GM12872 (cell line): ENCODE data around the gene PPM1H.
A peak's percentile ranks its signal among the peaks of the same experiment; 100 is the strongest.

Experiments
- TF ChIP-seq, protein P1 (sequence below): IDR thresholded peaks from 3 replicates; pipeline ENCODE4 v1.5.1; 2011; ENCODE audit warnings: low read depth, mild to moderate bottlenecking, low read length, moderate library complexity; ENCODE audit not compliant: insufficient read depth

Gene PPM1H

DNA sequence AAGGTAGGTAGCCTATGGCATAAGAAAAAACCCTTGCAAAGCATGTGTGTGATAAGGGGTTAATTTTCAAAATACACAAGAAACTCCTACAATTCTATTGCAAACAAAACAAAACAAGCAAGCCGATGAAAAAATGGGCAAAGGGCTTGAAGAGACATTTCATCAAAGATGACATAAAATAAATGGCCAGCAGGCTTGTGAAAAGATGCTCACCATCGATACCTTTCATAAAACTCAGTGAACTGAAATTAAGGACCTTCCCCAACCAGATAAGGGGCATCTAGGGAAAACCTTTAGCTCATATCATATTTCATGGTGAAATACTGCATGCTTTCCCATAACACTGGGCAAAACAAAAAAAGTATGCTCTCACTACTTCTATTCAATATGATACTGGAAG lies 131.2 kb downstream of the PPM1H start:
- TF ChIP-seq, protein P1, sequence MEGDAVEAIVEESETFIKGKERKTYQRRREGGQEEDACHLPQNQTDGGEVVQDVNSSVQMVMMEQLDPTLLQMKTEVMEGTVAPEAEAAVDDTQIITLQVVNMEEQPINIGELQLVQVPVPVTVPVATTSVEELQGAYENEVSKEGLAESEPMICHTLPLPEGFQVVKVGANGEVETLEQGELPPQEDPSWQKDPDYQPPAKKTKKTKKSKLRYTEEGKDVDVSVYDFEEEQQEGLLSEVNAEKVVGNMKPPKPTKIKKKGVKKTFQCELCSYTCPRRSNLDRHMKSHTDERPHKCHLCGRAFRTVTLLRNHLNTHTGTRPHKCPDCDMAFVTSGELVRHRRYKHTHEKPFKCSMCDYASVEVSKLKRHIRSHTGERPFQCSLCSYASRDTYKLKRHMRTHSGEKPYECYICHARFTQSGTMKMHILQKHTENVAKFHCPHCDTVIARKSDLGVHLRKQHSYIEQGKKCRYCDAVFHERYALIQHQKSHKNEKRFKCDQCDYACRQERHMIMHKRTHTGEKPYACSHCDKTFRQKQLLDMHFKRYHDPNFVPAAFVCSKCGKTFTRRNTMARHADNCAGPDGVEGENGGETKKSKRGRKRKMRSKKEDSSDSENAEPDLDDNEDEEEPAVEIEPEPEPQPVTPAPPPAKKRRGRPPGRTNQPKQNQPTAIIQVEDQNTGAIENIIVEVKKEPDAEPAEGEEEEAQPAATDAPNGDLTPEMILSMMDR = no peak

DNA sequence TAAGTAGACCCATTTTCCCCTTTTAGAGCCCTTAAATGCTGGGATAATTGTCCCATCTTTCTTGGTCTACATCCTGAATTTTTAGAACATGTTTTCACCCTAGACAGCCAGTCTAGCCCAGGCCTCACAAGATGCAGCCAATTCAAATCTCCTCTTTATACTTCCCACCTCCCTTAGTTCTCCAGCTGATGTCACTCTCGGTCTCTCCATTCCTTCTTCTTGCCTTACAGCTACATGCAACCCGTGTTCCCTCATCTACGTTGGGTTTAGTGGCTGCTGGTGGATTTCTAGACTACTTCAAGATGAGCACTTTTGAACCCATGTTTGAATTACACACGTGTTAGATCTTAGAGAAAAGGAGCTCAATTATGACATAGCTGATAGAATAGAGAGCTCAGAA lies 132.0 kb downstream of the PPM1H start:
- TF ChIP-seq, protein P1 = no peak

DNA sequence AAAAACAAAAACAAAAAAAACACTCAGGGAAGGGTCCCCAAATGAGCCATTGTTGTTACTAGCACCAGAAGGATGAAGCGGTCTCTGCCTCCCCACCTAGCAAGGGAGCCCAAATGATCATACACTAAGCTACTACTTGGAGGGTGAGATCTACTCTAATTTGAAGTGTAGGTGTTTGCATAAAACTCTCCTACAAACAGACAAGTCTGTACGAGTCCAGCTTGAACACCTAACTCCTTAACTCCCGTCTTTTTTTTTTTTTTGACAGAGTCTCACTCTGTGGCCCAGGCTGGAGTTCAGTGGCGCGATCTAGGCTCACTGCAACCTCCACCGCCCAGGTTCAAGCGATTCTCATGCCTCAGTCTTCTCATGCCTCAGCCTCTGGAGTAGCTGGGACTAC lies 132.6 kb downstream of the PPM1H start:
- TF ChIP-seq, protein P1 = no peak

DNA sequence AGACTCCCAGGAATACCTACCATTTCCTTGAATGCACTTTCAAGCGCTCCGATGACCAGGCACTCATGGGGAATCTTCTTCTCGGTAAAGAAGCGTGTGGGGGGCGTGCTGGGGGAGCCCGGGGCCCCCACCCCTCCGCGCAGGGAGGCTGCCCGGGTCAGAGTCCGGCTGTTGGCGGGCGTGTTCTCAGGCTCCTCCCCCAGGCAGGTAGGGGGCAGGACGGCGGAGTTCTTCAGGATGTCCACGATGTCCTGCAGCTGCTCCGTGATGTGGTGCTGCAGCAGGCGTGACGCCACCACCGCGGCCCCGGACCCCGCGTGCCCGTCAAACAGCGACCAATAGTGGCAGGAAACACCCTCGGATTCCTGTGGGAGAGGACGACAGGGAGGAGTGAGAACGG lies 133.2 kb downstream of the PPM1H start:
- TF ChIP-seq, protein P1 = no peak

DNA sequence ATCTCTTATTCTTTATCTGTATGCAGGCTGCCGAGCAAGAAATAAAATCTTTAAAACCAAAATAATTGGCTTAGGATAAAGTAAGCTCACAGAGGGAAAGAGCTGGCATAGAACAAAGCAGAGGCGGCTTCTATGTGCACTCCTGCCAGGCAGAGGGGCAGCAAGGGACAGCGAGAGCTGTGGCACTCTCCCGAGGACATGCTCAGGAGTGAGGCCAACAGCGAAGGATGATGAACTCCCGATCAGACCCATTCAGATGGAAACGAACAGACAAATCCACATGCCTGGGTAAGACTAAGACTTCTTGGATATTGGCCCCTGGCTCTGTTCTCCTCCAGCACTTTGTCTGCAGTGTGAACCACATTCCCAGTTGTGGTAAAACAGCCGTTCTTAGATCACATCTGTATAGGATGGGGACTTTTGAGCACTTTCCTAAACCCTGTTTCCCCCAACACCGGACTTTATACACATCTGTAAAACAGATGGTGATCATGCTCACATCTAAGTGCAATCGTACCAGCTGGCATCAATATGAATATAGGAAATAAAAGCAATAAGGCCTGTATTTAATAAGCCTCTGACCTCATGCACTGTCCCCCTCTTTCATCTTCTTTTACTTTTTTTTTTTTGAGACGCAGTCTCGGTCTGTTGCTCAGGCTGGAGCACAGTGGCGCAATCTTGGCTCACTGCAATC lies 134.1 kb downstream of the PPM1H start:
- TF ChIP-seq, protein P1 = no peak

DNA sequence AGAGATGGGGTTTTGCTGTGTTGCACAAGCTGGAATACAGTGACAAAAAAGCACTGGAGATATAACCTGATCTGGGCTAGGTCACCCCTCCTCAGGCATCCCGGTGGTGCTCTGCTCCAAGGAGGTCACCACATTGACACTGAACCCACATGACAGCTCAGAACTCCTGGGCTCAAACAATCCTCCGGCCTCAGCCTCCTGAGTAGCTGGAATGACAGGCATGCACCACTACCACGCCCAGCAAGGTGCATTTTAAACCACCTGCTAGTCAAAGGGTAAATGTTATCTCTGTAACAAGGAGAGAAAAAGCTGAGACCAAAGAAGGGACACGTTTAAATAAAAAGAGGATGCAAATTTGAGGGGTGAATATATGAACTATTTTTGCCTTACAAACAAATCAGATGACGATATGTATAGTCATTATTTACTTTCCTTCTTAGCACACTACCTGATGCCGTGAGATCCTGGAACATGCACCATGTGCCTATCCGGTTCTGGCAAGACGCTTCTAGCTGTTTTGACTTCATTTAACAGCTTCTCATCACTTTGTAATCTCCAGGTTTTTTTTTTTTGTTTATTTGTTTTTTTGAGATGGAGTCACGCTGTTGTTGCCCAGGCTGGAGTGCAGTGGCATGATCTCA lies 135.1 kb downstream of the PPM1H start:
- TF ChIP-seq, protein P1 = no peak

DNA sequence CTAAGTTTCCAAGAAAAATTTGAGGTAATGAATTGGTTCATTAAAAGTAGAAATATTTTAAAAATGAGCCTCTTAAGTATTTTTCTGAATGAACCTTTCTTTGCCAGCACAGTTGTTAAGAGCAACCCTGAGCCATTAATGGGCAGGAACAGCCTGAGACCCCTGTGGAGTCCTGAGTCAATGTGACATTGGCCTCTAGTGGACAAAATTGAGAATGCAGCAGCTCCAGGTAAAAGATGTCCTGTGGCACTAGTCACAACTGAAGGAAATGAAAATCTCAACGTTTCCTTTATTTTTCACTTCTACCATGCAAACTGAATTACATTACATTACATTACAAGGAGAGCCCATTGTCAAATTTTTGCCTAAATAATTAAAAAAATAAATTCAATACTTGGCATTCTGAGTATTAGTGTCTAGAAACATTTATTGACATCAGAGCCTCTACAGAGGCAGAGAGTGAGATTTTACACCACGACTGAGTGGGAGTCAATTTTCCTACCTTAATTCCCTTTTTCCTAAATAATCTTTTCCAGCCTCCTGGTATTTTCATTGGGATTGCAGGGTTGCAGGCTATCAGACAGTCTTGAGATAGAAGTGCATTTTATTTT lies 135.7 kb downstream of the PPM1H start:
- TF ChIP-seq, protein P1 = peak; percentile 94
